T47D (cell line): Measurements from ENCODE around the gene RGS7.
"Not testable (repeated sequence)": the region's sequence is repeated elsewhere in the genome, so short reads cannot be mapped to it uniquely, and the experiment has no call there.

Experiments used
- DNase-seq, 2 experiments: peaks; one replicate each; pipeline versions ENCODE4 v3.0.0 to v3.0.0-alpha.2; 2011 to 2012; ENCODE audit warnings: low read depth in 1 of 2, low spot score in 1 of 2
- JUND ChIP-seq: IDR thresholded peaks from 2 replicates; pipeline ENCODE4 v1.6.1; 2012; ENCODE audit warnings: low read depth
- in situ Hi-C: cut with HindIII; loops from 2 replicates; pipeline ENCODE4 v1.10.0; 2016; ENCODE audit warnings: low sequenced_read_pairs, low pct_unique_long_range_greater_than_20kb

Gene RGS7

GRCh38 chr1:240784776-240785175, 572.2 kb downstream of the RGS7 start:
- no peak for TF ChIP-seq JUND
- DNase-seq = no peak
- in situ Hi-C loops = no loop called here

GRCh38 chr1:240783728-240784137, 573.3 kb downstream of the RGS7 start:
- DNase-seq = peak in 1 of 2 experiments; percentile 15
- in situ Hi-C loops = not testable (repeated sequence)

GRCh38 chr1:240776237-240776636, 580.8 kb downstream of the RGS7 start:
- TF ChIP-seq JUND = no peak
- in situ Hi-C loops = no loop called here
- DNase-seq = no peak

GRCh38 chr1:240772131-240772530, 584.9 kb downstream of the RGS7 start:
- TF ChIP-seq JUND = no peak
- in situ Hi-C loops = no loop called here
- DNase-seq = no peak

- in situ Hi-C loops = no loop called here
- TF ChIP-seq JUND = no peak
- no peak for DNase-seq
These were observed 585.6 kb downstream of the RGS7 start for GRCh38 chr1:240771450-240771849.

- TF ChIP-seq JUND = no peak
- in situ Hi-C loops = no loop called here
- peak in 1 of 2 experiments; percentile 76 for DNase-seq
These were observed 588.0 kb downstream of the RGS7 start for GRCh38 chr1:240768979-240769378.

GRCh38 chr1:240766831-240767230, 590.2 kb downstream of the RGS7 start:
- in situ Hi-C loops = no loop called here
- no peak for TF ChIP-seq JUND
- peak in 1 of 2 experiments; percentile 20 for DNase-seq

GRCh38 chr1:240765732-240766363, 591.2 kb downstream of the RGS7 start:
- TF ChIP-seq JUND = no peak
- peak; percentile 42 to 68 for DNase-seq
- in situ Hi-C loops = no loop called here

GRCh38 chr1:240763771-240764170, 593.2 kb downstream of the RGS7 start:
- in situ Hi-C loops = no loop called here
- no peak for DNase-seq
- no peak for TF ChIP-seq JUND

- in situ Hi-C loops = not testable (repeated sequence)
These were observed 593.9 kb downstream of the RGS7 start for GRCh38 chr1:240763095-240763494.

GRCh38 chr1:240762471-240762987, 594.5 kb downstream of the RGS7 start:
- DNase-seq, in situ Hi-C loops: not testable (repeated sequence)

More at GRCh38 chr1:240763095-240763494, 593.9 kb downstream of the RGS7 start:
- not testable (repeated sequence) for DNase-seq

GRCh38 chr1:240758777-240759176, 598.2 kb downstream of the RGS7 start:
- DNase-seq, in situ Hi-C loops: not testable (repeated sequence)

GRCh38 chr1:240758296-240758695, 598.7 kb downstream of the RGS7 start:
- TF ChIP-seq JUND = no peak
- DNase-seq = no peak
- in situ Hi-C loops = no loop called here

- no peak for DNase-seq
- no peak for TF ChIP-seq JUND
- in situ Hi-C loops = no loop called here
These were observed 609.1 kb downstream of the RGS7 start for GRCh38 chr1:240747907-240748306.
